KBM-7 (cell line): ENCODE data around the gene SCUBE2.

ENCODE experiments used
- DNase-seq: peaks from one replicate; pipeline ENCODE4 v3.0.0-alpha.2; 2015
- in situ Hi-C: fragments of 300-500 bp; cut with MboI; formaldehyde crosslinking; loops from 2 replicates; pipeline ENCODE4 v1.14.3; 2020; ENCODE audit warnings: low sequenced_read_pairs, low pct_unique_long_range_greater_than_20kb, mixed read lengths

The SCUBE2 gene

GRCh38 chr11:9078113-9079086 is 13.0 kb downstream of the SCUBE2 start:
- peak; percentile 12 for DNase-seq
- in situ Hi-C loops = no loop called here

GRCh38 chr11:9077164-9077563 is 14.2 kb downstream of the SCUBE2 start:
- DNase-seq = no peak
- in situ Hi-C loops = no loop called here

GRCh38 chr11:9076661-9077060 is 14.7 kb downstream of the SCUBE2 start:
- in situ Hi-C loops = no loop called here
- DNase-seq = no peak

GRCh38 chr11:9076046-9076445 is 15.4 kb downstream of the SCUBE2 start:
- no peak for DNase-seq
- in situ Hi-C loops = no loop called here

- in situ Hi-C loops = no loop called here
Measured at GRCh38 chr11:9075556-9075955, 15.8 kb downstream of the SCUBE2 start.

GRCh38 chr11:9074338-9075029 is 16.9 kb downstream of the SCUBE2 start:
- in situ Hi-C loops = no loop called here
- DNase-seq = no peak

More at GRCh38 chr11:9075556-9075955, 15.8 kb downstream of the SCUBE2 start:
- DNase-seq = no peak

GRCh38 chr11:9073466-9074225 is 17.8 kb downstream of the SCUBE2 start:
- in situ Hi-C loops = no loop called here
- no peak for DNase-seq

GRCh38 chr11:9072626-9073176 is 18.7 kb downstream of the SCUBE2 start:
- DNase-seq = no peak
- in situ Hi-C loops = no loop called here

- DNase-seq = no peak
- in situ Hi-C loops = no loop called here
Measured at GRCh38 chr11:9071692-9072091, 19.7 kb downstream of the SCUBE2 start.

GRCh38 chr11:9070749-9071491 is 20.5 kb downstream of the SCUBE2 start:
- in situ Hi-C loops = no loop called here
- DNase-seq = no peak

GRCh38 chr11:9069862-9070470 is 21.4 kb downstream of the SCUBE2 start:
- in situ Hi-C loops = no loop called here
- DNase-seq = no peak

GRCh38 chr11:9069256-9069655 is 22.1 kb downstream of the SCUBE2 start:
- DNase-seq = no peak
- in situ Hi-C loops = no loop called here

- in situ Hi-C loops = no loop called here
- DNase-seq = no peak
Measured at GRCh38 chr11:9066433-9066925, 24.9 kb downstream of the SCUBE2 start.

- in situ Hi-C loops = no loop called here
- DNase-seq = no peak
Measured at GRCh38 chr11:9065607-9066432, 25.6 kb downstream of the SCUBE2 start.

GRCh38 chr11:9061807-9062206 is 29.6 kb downstream of the SCUBE2 start:
- no peak for DNase-seq
- in situ Hi-C loops = no loop called here

- in situ Hi-C loops = no loop called here
- peak; percentile 38 for DNase-seq
Measured at GRCh38 chr11:9060700-9061111, 30.7 kb downstream of the SCUBE2 start.

- in situ Hi-C loops = no loop called here
- no peak for DNase-seq
Measured at GRCh38 chr11:9059406-9059805, 32.0 kb downstream of the SCUBE2 start.
